GM12878 (cell line): ENCODE measurements around the gene CHIA. TPM values are rescaled to one million over a fixed set of nuclear protein-coding genes. Genes with fewer than 3 reads are reported as not detected.
"Not testable (repeated sequence)": the region's sequence is repeated elsewhere in the genome, so short reads cannot be mapped to it uniquely, and the experiment has no call there.

ENCODE experiments used
- ATAC-seq: fragments of 200-7000 bp; cut with Tn5 transposase; 3 replicates; pipeline ENCODE4 v1.9.1; 2020; ENCODE audit warnings: mild to moderate bottlenecking, moderate library complexity
- BruUV-seq: library from RNA; stranded (reverse); fragments of 400-500 nt; replicated peaks from 2 replicates; lab custom pipeline; 2021; lab: Mats Ljungman, UMichigan
- CTCF ChIA-PET: fragments of 300-600 bp; sonication (Branson Sonifier 250); formaldehyde crosslinking; extraction: SDS; loops from one replicate; lab custom pipeline; 2021; ENCODE audit warnings: inconsistent platforms; lab: Yijun Ruan, JAX
- POLR2A ChIA-PET: fragments of 350-600 bp; formaldehyde crosslinking; extraction: SDS; loops from one replicate; lab custom pipeline; 2021; ENCODE audit warnings: inconsistent platforms; lab: Charles Lee
- RAD21 ChIA-PET: fragments of 300-600 bp; sonication (Branson Sonifier 250); formaldehyde crosslinking; loops from one replicate; lab custom pipeline; 2023; ENCODE audit warnings: antibody characterized with exemption; ENCODE audit not compliant: unreplicated experiment; lab: Charles Lee
- SMC1A ChIA-PET: fragments of 300-600 bp; sonication (Branson Sonifier 250); formaldehyde crosslinking; loops from one replicate; lab custom pipeline; 2023; ENCODE audit not compliant: unreplicated experiment, uncharacterized antibody; lab: Charles Lee
- DNase-seq: peaks from one replicate; pipeline ENCODE4 v3.0.0-alpha.2; 2011; ENCODE audit warnings: low read depth, low spot score
- FAIRE-seq: peaks from 3 replicates; lab custom pipeline; 2011; peaks lifted over from hg19 to GRCh38; lab: Jason Lieb, UNC
- H2AFZ ChIP-seq: 2 replicates; pipeline ENCODE4 v1.6.0; 2011; ENCODE audit warnings: low read depth, low read length, control low read depth; ENCODE audit not compliant: control insufficient read depth
- H3K27ac ChIP-seq: 2 replicates; pipeline ENCODE4 v1.5.1; 2011; ENCODE audit warnings: control low read depth; ENCODE audit not compliant: control insufficient read depth, insufficient read depth
- H3K27me3 ChIP-seq, 2 experiments: replicated peaks in 1 of 2; 2 replicates each; pipeline versions ENCODE4 v1.6.0 to v1.6.1; 2011; ENCODE audit warnings: low read length in 1 of 2; ENCODE audit not compliant: control insufficient read depth in 2 of 2, insufficient read depth in 2 of 2
- H3K36me3 ChIP-seq, 2 experiments: 2 replicates each; pipeline ENCODE4 v1.5.1; 2011; ENCODE audit warnings: low read length in 1 of 2; ENCODE audit not compliant: control insufficient read depth in 2 of 2, insufficient read depth in 2 of 2
- H3K4me1 ChIP-seq: 2 replicates; pipeline ENCODE4 v1.6.1; 2011; ENCODE audit warnings: mild to moderate bottlenecking, low read length, moderate library complexity, mixed read lengths; ENCODE audit not compliant: control insufficient read depth, insufficient read depth
- H3K4me2 ChIP-seq: 2 replicates; pipeline ENCODE4 v1.6.0; 2011; ENCODE audit warnings: control low read depth; ENCODE audit not compliant: control insufficient read depth, insufficient read depth
- H3K4me3 ChIP-seq: fragments of 200-600 bp; sonication (generic); 2 replicates; pipeline ENCODE4 v1.5.1; 2016
- H3K79me2 ChIP-seq: 2 replicates; pipeline ENCODE4 v1.6.0; 2011; ENCODE audit warnings: low read length; ENCODE audit not compliant: control insufficient read depth, insufficient read depth
- H3K9ac ChIP-seq: 2 replicates; pipeline ENCODE4 v1.8.0; 2011; ENCODE audit warnings: low read length, control low read depth, mixed read lengths; ENCODE audit not compliant: control insufficient read depth, insufficient read depth
- H3K9me3 ChIP-seq: replicated peaks from 3 replicates; pipeline ENCODE4 v1.5.1; 2011; ENCODE audit warnings: mild to moderate bottlenecking, low read length; ENCODE audit not compliant: control insufficient read depth, insufficient read depth
- H4K20me1 ChIP-seq: 2 replicates; pipeline ENCODE4 v1.6.0; 2011; ENCODE audit not compliant: control insufficient read depth, insufficient read depth
- WGBS: methylation state at CpG from one replicate; pipeline ENCODE4 v1.1.6; 2016; ENCODE audit warnings: low lambda C conversion rate; ENCODE audit not compliant: insufficient replicate concordance, insufficient coverage; ENCODE audit errors: missing lambda C conversion rate; 5-methylcytosine and 5-hydroxymethylcytosine counted together
- in situ Hi-C: fragments of 300-500 bp; cut with MboI; formaldehyde crosslinking; loops from 9 replicates; pipeline ENCODE4 v1.14.3; 2018; ENCODE audit warnings: mixed read lengths
- intact Hi-C: fragments of 100-400 bp; cut with micrococcal nuclease; formaldehyde crosslinking; loops from one replicate; pipeline ENCODE4 v1.14.2; 2022; ENCODE audit not compliant: unreplicated experiment
- polyA plus RNA-seq, 11 experiments: library from polyadenylated mRNA; depleted of rRNA in 4 of 11; unstranded in 6 of 11; stranded (reverse) in 5 of 11; fragments of >200 nt; fragmentation: Nextera tagmentation in 4 of 11; fragmentation: Illumina TruSeq in 1 of 11; extraction: Ambion mirVana in 4 of 11; extraction: Trizol in 1 of 11; gene quantifications; 1 replicate in 1 of 11; 2 replicates in 10 of 11; pipeline versions ENCODE4 v1.2.1 to v1.2.3, GENCODE V29; 2011 to 2016; ENCODE audit warnings: inconsistent platforms in 2 of 11, missing spikeins in 2 of 11, low read depth in 1 of 11
- total RNA-seq, 4 experiments: library from RNA; depleted of rRNA in 3 of 4; stranded (reverse); fragments of >200 nt in 3 of 4; fragmentation: Illumina TruSeq in 1 of 4; extraction: Trizol in 1 of 4; gene quantifications; 2 replicates each; pipeline versions ENCODE4 v1.2.1 to v1.2.3, GENCODE V29; 2013 to 2021

CHIA gene
- total and polyA plus RNA-seq, 10 of the 15 experiments (the other 5 are each of a cell fraction or from before 2014, with no cell fraction given): 0.21 TPM; not detected in 9

DNA sequence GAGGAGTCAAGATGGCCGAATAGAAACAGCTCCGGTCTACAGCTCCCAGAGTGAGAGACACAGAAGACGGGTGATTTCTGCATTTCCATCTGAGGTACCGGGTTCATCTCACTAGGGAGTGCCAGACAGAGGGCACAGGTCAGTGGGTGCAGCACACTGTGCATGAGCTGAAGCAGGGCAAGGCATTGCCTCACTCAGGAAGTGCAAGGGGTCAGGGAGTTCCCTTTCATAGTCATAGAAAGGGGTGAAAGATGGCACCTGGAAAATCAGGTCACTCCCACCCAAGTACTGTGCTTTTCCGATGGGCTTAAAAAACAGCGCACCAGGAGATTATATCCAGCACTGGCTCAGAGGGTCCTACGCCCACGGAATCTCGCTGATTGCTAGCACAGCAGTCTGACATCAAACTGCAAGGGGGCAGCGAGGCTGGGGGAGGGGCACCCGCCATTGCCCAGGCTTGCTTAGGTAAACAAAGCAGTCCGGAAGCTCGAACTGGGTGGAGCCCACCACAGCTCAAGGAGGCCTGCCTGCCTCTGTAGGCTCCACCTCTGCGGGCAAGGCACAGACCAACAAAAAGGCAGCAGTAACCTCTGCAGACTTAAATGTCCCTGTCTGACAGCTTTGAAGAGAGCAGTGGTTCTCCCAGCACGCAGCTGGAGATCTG, 44.7 kb downstream of the CHIA start:
- ChIA-PET POLR2A (interaction anchor here (0.6 to 0.7 kb wide), 2 partner anchors 34 to 291 kb away, joined by 4 to 5 read pairs; no protein-coding TSS in a partner anchor), RAD21 (interaction anchor here (1.4 to 2.7 kb wide), 4 partner anchors 110 to 343 kb away, joined by 5 to 24 read pairs (median 9); no protein-coding TSS in a partner anchor), SMC1A (interaction anchor here (1.3 to 4.8 kb wide), 12 partner anchors 11 to 343 kb away, joined by 3 to 49 read pairs (median 8); no protein-coding TSS in a partner anchor), CTCF (interaction anchor here (0.6 to 6.3 kb wide), 7 partner anchors 9 to 717 kb away, joined by 3 to 84 read pairs (median 7); partner anchors contain the start of gene CHI3L2)
- intact Hi-C loops, H3K27me3 ChIP-seq, DNase-seq, H3K9ac ChIP-seq, in situ Hi-C loops, H4K20me1 ChIP-seq, FAIRE-seq, H3K36me3 ChIP-seq, BruUV-seq, ATAC-seq, H3K9me3 ChIP-seq, H3K79me2 ChIP-seq, H3K4me3 ChIP-seq, H3K4me2 ChIP-seq, H3K27ac ChIP-seq, H2AFZ ChIP-seq: not testable (repeated sequence)
- WGBS: 42% methylated on average over 12 of the region's 15 CpGs
- peaks cover 17% of the 10 kb centered on the region for H3K4me1 ChIP-seq

DNA sequence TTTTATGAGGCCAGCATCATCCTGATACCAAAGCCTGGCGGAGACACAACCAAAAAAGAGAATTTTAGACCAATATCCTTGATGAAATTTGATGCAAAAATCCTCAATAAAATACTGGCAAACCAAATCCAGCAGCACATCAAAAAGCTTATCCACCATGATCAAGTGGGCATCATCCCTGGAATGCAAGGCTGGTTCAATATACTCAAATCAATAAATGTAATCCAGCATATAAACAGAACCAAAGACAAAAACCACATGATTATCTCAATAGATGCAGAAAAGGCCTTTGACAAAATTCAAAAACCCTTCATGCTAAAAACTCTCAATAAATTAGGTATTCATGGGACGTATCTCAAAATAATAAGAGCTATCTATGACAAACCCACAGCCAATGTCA, 48.2 kb downstream of the CHIA start:
- POLR2A ChIA-PET: interaction anchor here (0.7 kb wide), 1 partner anchor 271 kb away, joined by 3 read pairs; no protein-coding TSS in a partner anchor
- intact Hi-C loops, in situ Hi-C loops, H3K9ac ChIP-seq, H3K4me1 ChIP-seq, RAD21 ChIA-PET, H3K9me3 ChIP-seq, H3K79me2 ChIP-seq, DNase-seq, SMC1A ChIA-PET, H3K4me3 ChIP-seq, H2AFZ ChIP-seq, H3K27me3 ChIP-seq, H3K4me2 ChIP-seq, H3K36me3 ChIP-seq, ATAC-seq, CTCF ChIA-PET, H3K27ac ChIP-seq, FAIRE-seq, BruUV-seq, H4K20me1 ChIP-seq: not testable (repeated sequence)
- 43% methylated on average over 2 of the region's 2 CpGs for WGBS
